GM18907 (cell line): ENCODE measurements around the gene SOBP.

Source experiments
- ATAC-seq: cut with Tn5 transposase; IDR thresholded peaks from one replicate; pipeline ENCODE4 v1.9.1; 2021; ENCODE audit warnings: mild to moderate bottlenecking, moderate library complexity; ENCODE audit not compliant: unreplicated experiment

SOBP gene

GRCh38 chr6:107579456-107580056, 89.6 kb downstream of the SOBP start:
- no peak for ATAC-seq

- no peak for ATAC-seq
Observed at GRCh38 chr6:107582086-107582485, 92.2 kb downstream of the SOBP start.

- ATAC-seq, result no peak
Observed at GRCh38 chr6:107584726-107585125, 94.8 kb downstream of the SOBP start.

- no peak for ATAC-seq
Observed at GRCh38 chr6:107585815-107586435, 96.0 kb downstream of the SOBP start.

- ATAC-seq, result no peak
Observed at GRCh38 chr6:107587451-107587850, 97.5 kb downstream of the SOBP start.

- no peak for ATAC-seq
Observed at GRCh38 chr6:107589199-107589598, 99.3 kb downstream of the SOBP start.

GRCh38 chr6:107589934-107590333, 100.0 kb downstream of the SOBP start:
- ATAC-seq, result no peak

GRCh38 chr6:107590378-107590777, 100.5 kb downstream of the SOBP start:
- ATAC-seq, result no peak

- ATAC-seq, result no peak
Observed at GRCh38 chr6:107591346-107591745, 101.4 kb downstream of the SOBP start.

GRCh38 chr6:107592806-107593205, 102.9 kb downstream of the SOBP start:
- no peak for ATAC-seq

GRCh38 chr6:107594736-107595135, 104.8 kb downstream of the SOBP start:
- ATAC-seq, result no peak

GRCh38 chr6:107598091-107598490, 108.2 kb downstream of the SOBP start:
- ATAC-seq, result no peak

GRCh38 chr6:107599043-107599442, 109.1 kb downstream of the SOBP start:
- ATAC-seq, result no peak

GRCh38 chr6:107600121-107600520, 110.2 kb downstream of the SOBP start:
- no peak for ATAC-seq

GRCh38 chr6:107600936-107601335, 111.0 kb downstream of the SOBP start:
- no peak for ATAC-seq

- no peak for ATAC-seq
Observed at GRCh38 chr6:107601406-107601805, 111.5 kb downstream of the SOBP start.

GRCh38 chr6:107602321-107603005, 112.5 kb downstream of the SOBP start:
- ATAC-seq, result no peak

- ATAC-seq, result no peak
Observed at GRCh38 chr6:107603006-107603370, 113.1 kb downstream of the SOBP start.

GRCh38 chr6:107604549-107604948, 114.6 kb downstream of the SOBP start:
- ATAC-seq, result no peak

- ATAC-seq, result no peak
Observed at GRCh38 chr6:107606407-107606806, 116.5 kb downstream of the SOBP start.

GRCh38 chr6:107607116-107607515, 117.2 kb downstream of the SOBP start:
- no peak for ATAC-seq

- ATAC-seq, result no peak
Observed at GRCh38 chr6:107611094-107611810, 121.3 kb downstream of the SOBP start.
